ENCODE measurements around the gene PARPBP. TPM values are rescaled to one million over a fixed set of nuclear protein-coding genes. Genes with fewer than 3 reads are reported as not detected.

Gene PARPBP
- polyA plus RNA-seq, 2 of the 4 experiments (the other 2 are of a cell fraction) = 32.4 to 58.2 TPM

DNA sequence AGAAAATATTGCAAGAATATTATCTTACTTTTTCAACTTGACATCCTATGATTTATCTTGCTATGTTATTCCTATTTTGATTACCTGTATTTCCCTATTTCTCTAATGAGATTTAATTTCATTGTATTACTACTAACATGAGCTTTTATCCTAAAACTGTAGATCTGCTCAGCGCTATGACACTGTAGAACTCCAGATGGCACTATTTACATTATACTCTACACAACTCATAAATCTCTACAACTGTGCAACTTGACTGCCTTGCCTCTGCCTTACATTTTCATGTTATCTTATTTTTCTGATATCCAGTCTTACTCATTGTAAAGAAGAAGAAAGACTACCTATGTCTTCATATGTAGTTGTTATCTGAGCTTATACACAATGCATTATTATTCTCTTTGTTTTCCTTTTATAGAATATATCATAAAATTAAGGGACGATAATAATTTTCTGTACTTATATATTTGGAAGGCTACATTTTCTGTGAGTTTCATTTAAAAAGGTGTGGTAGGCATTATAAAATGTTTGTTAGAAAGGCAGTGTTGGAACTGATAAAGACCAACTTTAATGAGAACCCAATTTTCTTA lies 24.2 kb upstream of the PARPBP start:
- H3K4me2 ChIP-seq = no peak overlapping the region
- POLR2A ChIA-PET = no interaction called here
- TF ChIP-seq SMC3 (IDR thresholded peaks at IDR 0.05) = peak; percentile 66
- no peak for TF ChIP-seq BHLHE40 (IDR thresholded peaks at IDR 0.05; ENCODE audit: low read depth, low read length)
- no peak for TF ChIP-seq CHD2 (IDR thresholded peaks at IDR 0.05; ENCODE audit: low read length, partially characterized antibody)
- TF ChIP-seq RAD21 (conservative IDR thresholded peaks at IDR 0.05 in 1 of 2, IDR thresholded peaks at IDR 0.05 in 1 of 2) = peak; percentile 65 to 68
- TF ChIP-seq, protein P1, sequence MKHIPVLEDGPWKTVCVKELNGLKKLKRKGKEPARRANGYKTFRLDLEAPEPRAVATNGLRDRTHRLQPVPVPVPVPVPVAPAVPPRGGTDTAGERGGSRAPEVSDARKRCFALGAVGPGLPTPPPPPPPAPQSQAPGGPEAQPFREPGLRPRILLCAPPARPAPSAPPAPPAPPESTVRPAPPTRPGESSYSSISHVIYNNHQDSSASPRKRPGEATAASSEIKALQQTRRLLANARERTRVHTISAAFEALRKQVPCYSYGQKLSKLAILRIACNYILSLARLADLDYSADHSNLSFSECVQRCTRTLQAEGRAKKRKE (CRISPR knock-in tag; IDR thresholded peaks at IDR 0.05; ENCODE audit: low read depth) = no peak
- TF ChIP-seq, protein P2, sequence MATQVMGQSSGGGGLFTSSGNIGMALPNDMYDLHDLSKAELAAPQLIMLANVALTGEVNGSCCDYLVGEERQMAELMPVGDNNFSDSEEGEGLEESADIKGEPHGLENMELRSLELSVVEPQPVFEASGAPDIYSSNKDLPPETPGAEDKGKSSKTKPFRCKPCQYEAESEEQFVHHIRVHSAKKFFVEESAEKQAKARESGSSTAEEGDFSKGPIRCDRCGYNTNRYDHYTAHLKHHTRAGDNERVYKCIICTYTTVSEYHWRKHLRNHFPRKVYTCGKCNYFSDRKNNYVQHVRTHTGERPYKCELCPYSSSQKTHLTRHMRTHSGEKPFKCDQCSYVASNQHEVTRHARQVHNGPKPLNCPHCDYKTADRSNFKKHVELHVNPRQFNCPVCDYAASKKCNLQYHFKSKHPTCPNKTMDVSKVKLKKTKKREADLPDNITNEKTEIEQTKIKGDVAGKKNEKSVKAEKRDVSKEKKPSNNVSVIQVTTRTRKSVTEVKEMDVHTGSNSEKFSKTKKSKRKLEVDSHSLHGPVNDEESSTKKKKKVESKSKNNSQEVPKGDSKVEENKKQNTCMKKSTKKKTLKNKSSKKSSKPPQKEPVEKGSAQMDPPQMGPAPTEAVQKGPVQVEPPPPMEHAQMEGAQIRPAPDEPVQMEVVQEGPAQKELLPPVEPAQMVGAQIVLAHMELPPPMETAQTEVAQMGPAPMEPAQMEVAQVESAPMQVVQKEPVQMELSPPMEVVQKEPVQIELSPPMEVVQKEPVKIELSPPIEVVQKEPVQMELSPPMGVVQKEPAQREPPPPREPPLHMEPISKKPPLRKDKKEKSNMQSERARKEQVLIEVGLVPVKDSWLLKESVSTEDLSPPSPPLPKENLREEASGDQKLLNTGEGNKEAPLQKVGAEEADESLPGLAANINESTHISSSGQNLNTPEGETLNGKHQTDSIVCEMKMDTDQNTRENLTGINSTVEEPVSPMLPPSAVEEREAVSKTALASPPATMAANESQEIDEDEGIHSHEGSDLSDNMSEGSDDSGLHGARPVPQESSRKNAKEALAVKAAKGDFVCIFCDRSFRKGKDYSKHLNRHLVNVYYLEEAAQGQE (IDR thresholded peaks at IDR 0.05) = no peak
- TF ChIP-seq RFX5 (IDR thresholded peaks at IDR 0.05) = no peak
- TF ChIP-seq, protein P3, sequence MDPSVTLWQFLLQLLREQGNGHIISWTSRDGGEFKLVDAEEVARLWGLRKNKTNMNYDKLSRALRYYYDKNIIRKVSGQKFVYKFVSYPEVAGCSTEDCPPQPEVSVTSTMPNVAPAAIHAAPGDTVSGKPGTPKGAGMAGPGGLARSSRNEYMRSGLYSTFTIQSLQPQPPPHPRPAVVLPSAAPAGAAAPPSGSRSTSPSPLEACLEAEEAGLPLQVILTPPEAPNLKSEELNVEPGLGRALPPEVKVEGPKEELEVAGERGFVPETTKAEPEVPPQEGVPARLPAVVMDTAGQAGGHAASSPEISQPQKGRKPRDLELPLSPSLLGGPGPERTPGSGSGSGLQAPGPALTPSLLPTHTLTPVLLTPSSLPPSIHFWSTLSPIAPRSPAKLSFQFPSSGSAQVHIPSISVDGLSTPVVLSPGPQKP (IDR thresholded peaks at IDR 0.05; ENCODE audit: low read depth, low read length) = no peak
- no peak for TF ChIP-seq JUN (IDR thresholded peaks at IDR 0.05)
- TF ChIP-seq HOXA7 (CRISPR knock-in tag; IDR thresholded peaks at IDR 0.05) = no peak
- TF ChIP-seq ZSCAN20 (CRISPR knock-in tag; IDR thresholded peaks at IDR 0.05) = no peak
- TF ChIP-seq, protein P4, sequence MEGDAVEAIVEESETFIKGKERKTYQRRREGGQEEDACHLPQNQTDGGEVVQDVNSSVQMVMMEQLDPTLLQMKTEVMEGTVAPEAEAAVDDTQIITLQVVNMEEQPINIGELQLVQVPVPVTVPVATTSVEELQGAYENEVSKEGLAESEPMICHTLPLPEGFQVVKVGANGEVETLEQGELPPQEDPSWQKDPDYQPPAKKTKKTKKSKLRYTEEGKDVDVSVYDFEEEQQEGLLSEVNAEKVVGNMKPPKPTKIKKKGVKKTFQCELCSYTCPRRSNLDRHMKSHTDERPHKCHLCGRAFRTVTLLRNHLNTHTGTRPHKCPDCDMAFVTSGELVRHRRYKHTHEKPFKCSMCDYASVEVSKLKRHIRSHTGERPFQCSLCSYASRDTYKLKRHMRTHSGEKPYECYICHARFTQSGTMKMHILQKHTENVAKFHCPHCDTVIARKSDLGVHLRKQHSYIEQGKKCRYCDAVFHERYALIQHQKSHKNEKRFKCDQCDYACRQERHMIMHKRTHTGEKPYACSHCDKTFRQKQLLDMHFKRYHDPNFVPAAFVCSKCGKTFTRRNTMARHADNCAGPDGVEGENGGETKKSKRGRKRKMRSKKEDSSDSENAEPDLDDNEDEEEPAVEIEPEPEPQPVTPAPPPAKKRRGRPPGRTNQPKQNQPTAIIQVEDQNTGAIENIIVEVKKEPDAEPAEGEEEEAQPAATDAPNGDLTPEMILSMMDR (IDR thresholded peaks at IDR 0.05) = peak; percentile 65
- no peak for TF ChIP-seq FOSB (CRISPR knock-in tag; IDR thresholded peaks at IDR 0.05)
- TF ChIP-seq CEBPB (IDR thresholded peaks at IDR 0.05) = no peak
- no peak for TF ChIP-seq TP53 (CRISPR knock-in tag; IDR thresholded peaks at IDR 0.05)
- no peak for TF ChIP-seq RCOR1 (IDR thresholded peaks at IDR 0.05; ENCODE audit: low read depth, low read length)
- H3K4me3 ChIP-seq = no peak overlapping the region
- no peaks in the 10 kb centered on the region for H3K4me1 ChIP-seq
- H3K27ac ChIP-seq = no peak overlapping the region
- ATAC-seq = peak; percentile 82 to 87
- peak; percentile 6 to 31 for DNase-seq (ENCODE audit: low read depth in 1 of 2, low spot score in 1 of 2)
- 57% methylated on average over 2 of the region's 2 CpGs for WGBS (ENCODE audit: missing lambda C conversion rate)
- peak; percentile 32 for FAIRE-seq
- H3K9me3 ChIP-seq = no peaks in the 10 kb centered on the region
- CTCF ChIA-PET = interaction anchor here (0.5 to 2.9 kb wide), 30 partner anchors 11 to 719 kb away, joined by 3 to 13 read pairs (median 3); partner anchors contain the start of gene WASHC3

DNA sequence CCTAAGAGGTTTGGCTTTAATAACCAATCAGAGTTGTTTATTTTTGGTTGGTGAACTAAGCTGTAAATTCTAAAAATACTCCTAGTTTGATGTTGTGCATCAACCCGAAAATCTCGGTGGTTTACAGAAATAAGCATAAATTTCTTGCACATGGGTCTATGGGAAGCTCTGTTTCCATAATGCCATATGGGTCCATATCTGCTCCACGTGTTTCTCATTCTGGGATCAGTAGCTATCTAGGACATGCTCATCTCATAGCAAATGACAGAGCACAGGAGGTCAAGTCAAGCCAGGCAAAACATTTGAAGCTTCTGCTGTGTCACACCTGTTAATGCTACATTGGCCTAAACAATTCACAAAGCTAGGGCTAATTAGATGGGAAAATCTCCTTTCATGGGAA lies 23.1 kb upstream of the PARPBP start:
- ChIA-PET POLR2A (interaction anchor here (0.8 kb wide), 1 partner anchor 35 kb away, joined by 3 read pairs; the partner anchor contains the start of gene WASHC3), CTCF (interaction anchor here (1.1 to 2.6 kb wide), 5 partner anchors 12 to 715 kb away, joined by 3 to 13 read pairs (median 11); no protein-coding TSS in a partner anchor)
- no peaks in the 10 kb centered on the region for H3K4me1 ChIP-seq
- no peak for ATAC-seq
- H3K9me3 ChIP-seq = no peaks in the 10 kb centered on the region
- DNase-seq (ENCODE audit: low read depth in 1 of 2, low spot score in 1 of 2) = no peak
- H3K27ac ChIP-seq = no peak overlapping the region
- no peak overlapping the region for H3K4me2 ChIP-seq
- FAIRE-seq = no peak
- no peak overlapping the region for H3K4me3 ChIP-seq
- 94% methylated on average over 3 of the region's 3 CpGs for WGBS (ENCODE audit: missing lambda C conversion rate)
- TF ChIP-seq FOSL2 (IDR thresholded peaks at IDR 0.05) (no peak), FOSL2 (CRISPR knock-in tag; IDR thresholded peaks at IDR 0.05) (no peak), RNF2 (IDR thresholded peaks at IDR 0.05; ENCODE audit: borderline replicate concordance, low read depth) (no peak), RFX5 (IDR thresholded peaks at IDR 0.05) (no peak), RCOR1 (IDR thresholded peaks at IDR 0.05; ENCODE audit: low read depth, low read length) (no peak), HOXB5 (CRISPR knock-in tag; IDR thresholded peaks at IDR 0.05) (no peak), SMC3 (IDR thresholded peaks at IDR 0.05) (no peak), RARB (CRISPR knock-in tag; IDR thresholded peaks at IDR 0.05) (no peak), CHD2 (IDR thresholded peaks at IDR 0.05; ENCODE audit: low read length, partially characterized antibody) (no peak), MYC (IDR thresholded peaks at IDR 0.05; ENCODE audit: borderline replicate concordance, low read length) (no peak), PHF8 (IDR thresholded peaks at IDR 0.05; ENCODE audit: borderline replicate concordance, low read depth) (no peak), SREBF2 (IDR thresholded peaks at IDR 0.05) (no peak)
- TF ChIP-seq, protein P4 (IDR thresholded peaks at IDR 0.05) = no peak
- TF ChIP-seq, protein P3 (IDR thresholded peaks at IDR 0.05; ENCODE audit: low read depth, low read length) = no peak

Data from A549 (cell line).